ENCODE results near the gene MYCN. TPM values are rescaled to one million over a fixed set of nuclear protein-coding genes. Genes with fewer than 3 reads are reported as not detected.

The MYCN gene
- total and polyA plus RNA-seq, 2 of the 4 experiments (the other 2 are of a cell fraction), result not detected

GRCh38 chr2:15911686-15912085 is 28.7 kb upstream of the MYCN start:
- no peak overlapping the region for H3K18ac ChIP-seq (ENCODE audit: low read depth, low read length)
- H2BK20ac ChIP-seq (ENCODE audit: low read depth, low read length), result no peak overlapping the region
- no peak overlapping the region for H3K4ac ChIP-seq (ENCODE audit: low read depth, low read length)
- no peak overlapping the region for H3K23ac ChIP-seq (ENCODE audit: low read depth, low read length)
- in situ Hi-C loops (cut with MboI; ENCODE audit: low sequenced_read_pairs), result no loop called here
- no peak overlapping the region for H3K4me2 ChIP-seq (ENCODE audit: low read depth, low read length)
- no TSS peak for BruUV-seq (replicated peaks)
- no peaks in the 10 kb centered on the region for H3K27me3 ChIP-seq (ENCODE audit: control insufficient read depth, insufficient read depth, low read length)
- no peak overlapping the region for H3K9ac ChIP-seq (ENCODE audit: low read depth, low read length)
- no peaks in the 10 kb centered on the region for H3K4me1 ChIP-seq (ENCODE audit: control insufficient read depth, insufficient read depth, low read length)
- H3K56ac ChIP-seq (ENCODE audit: extremely low read depth, insufficient read depth, low read length), result no peak overlapping the region
- no peak overlapping the region for H2BK120ac ChIP-seq (ENCODE audit: low read depth, low read length)
- H4K8ac ChIP-seq (ENCODE audit: low read depth in 2 of 2, low read length in 2 of 2), result no peak overlapping the region
- no peaks in the 10 kb centered on the region for H3K79me1 ChIP-seq (ENCODE audit: low read depth in 1 of 2, low read length in 2 of 2)
- no peak overlapping the region for H2BK15ac ChIP-seq (ENCODE audit: low read depth, low read length)
- no peak overlapping the region for H2AK5ac ChIP-seq (ENCODE audit: low read depth, low read length)
- no peak overlapping the region for H3K14ac ChIP-seq (replicated peaks; ENCODE audit: low read depth, low read length)
- no peak overlapping the region for H2BK5ac ChIP-seq (ENCODE audit: low read depth, low read length, poor library complexity, severe bottlenecking)
- ATAC-seq (ENCODE audit: low read depth) (no peak), DNase-seq (no peak)
- H4K91ac ChIP-seq (ENCODE audit: insufficient read depth, low read depth, low read length), result no peak overlapping the region
- dilution Hi-C loops (cut with HindIII; ENCODE audit: low sequenced_read_pairs, unreplicated experiment), result no loop called here
- CTCF ChIA-PET, result no interaction called here
- H3K36me3 ChIP-seq (ENCODE audit: control insufficient read depth, insufficient read depth, low read length), result no peaks in the 10 kb centered on the region
- H2AK9ac ChIP-seq (replicated peaks; ENCODE audit: low read depth, low read length, poor library complexity), result no peak overlapping the region
- intact Hi-C loops (cut with micrococcal nuclease), result no loop called here
- POLR2A ChIA-PET (ENCODE audit: unreplicated experiment), result no interaction called here
- no peak overlapping the region for H4K5ac ChIP-seq (ENCODE audit: low read depth, low read length)
- H4K20me1 ChIP-seq (ENCODE audit: insufficient read depth, low read length), result no peaks in the 10 kb centered on the region
- no peak overlapping the region for H3K27ac ChIP-seq (ENCODE audit: insufficient read depth, low read length)
- H3K9me3 ChIP-seq (ENCODE audit: control insufficient read depth, insufficient read depth, low read length), result peaks cover 16% of the 10 kb centered on the region
- no CpG with 5 or more reads among the region's 3 CpGs for WGBS, 2 experiments (ENCODE audit: extremely low coverage in 2 of 2, insufficient read length in 1 of 2)
- no peaks in the 10 kb centered on the region for H3K9me1 ChIP-seq (ENCODE audit: insufficient read depth, low read length)
- TF ChIP-seq BHLHE40 (IDR thresholded peaks at IDR 0.05; ENCODE audit: low read depth, low read length), result no peak
- TF ChIP-seq, protein P1, sequence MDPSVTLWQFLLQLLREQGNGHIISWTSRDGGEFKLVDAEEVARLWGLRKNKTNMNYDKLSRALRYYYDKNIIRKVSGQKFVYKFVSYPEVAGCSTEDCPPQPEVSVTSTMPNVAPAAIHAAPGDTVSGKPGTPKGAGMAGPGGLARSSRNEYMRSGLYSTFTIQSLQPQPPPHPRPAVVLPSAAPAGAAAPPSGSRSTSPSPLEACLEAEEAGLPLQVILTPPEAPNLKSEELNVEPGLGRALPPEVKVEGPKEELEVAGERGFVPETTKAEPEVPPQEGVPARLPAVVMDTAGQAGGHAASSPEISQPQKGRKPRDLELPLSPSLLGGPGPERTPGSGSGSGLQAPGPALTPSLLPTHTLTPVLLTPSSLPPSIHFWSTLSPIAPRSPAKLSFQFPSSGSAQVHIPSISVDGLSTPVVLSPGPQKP (IDR thresholded peaks at IDR 0.05; ENCODE audit: borderline replicate concordance, low read depth, low read length), result no peak
- TF ChIP-seq, protein P2, sequence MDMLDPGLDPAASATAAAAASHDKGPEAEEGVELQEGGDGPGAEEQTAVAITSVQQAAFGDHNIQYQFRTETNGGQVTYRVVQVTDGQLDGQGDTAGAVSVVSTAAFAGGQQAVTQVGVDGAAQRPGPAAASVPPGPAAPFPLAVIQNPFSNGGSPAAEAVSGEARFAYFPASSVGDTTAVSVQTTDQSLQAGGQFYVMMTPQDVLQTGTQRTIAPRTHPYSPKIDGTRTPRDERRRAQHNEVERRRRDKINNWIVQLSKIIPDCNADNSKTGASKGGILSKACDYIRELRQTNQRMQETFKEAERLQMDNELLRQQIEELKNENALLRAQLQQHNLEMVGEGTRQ (IDR thresholded peaks at IDR 0.05; ENCODE audit: low read depth, low read length), result no peak
- no peak for TF ChIP-seq RCOR1 (IDR thresholded peaks at IDR 0.05; ENCODE audit: insufficient replicate concordance, low read length)
- no peak for TF ChIP-seq MAZ (IDR thresholded peaks at IDR 0.05; ENCODE audit: borderline replicate concordance, low read depth, low read length)
- TF ChIP-seq RFX5 (IDR thresholded peaks at IDR 0.05; ENCODE audit: low read depth, low read length), result no peak
- H2AFZ ChIP-seq (replicated peaks; ENCODE audit: low read length, poor library complexity), result no peak overlapping the region
- no peak overlapping the region for H3K4me3 ChIP-seq (ENCODE audit: insufficient read depth, low read depth, low read length)
